ENCODE measurements around the gene C1orf232. TPM values are rescaled to one million over a fixed set of nuclear protein-coding genes. Genes with fewer than 3 reads are reported as not detected.
A peak's percentile ranks its signal among the peaks of the same experiment; 100 is the strongest.

Gene C1orf232
- total and polyA plus RNA-seq, 9 of the 15 experiments (the other 6 are each of a cell fraction or from before 2014, with no cell fraction given), result not detected

GRCh38 chr1:26197813-26198212 is 29.1 kb upstream of the C1orf232 start:
- no peaks in the 10 kb centered on the region for H3K36me3 ChIP-seq (ENCODE audit: control insufficient read depth, insufficient read depth, low read length)
- CTCF ChIA-PET (ENCODE audit: low intra/inter-chr PET ratio), result no interaction called here
- no peaks in the 10 kb centered on the region for H3K9me1 ChIP-seq (ENCODE audit: control insufficient read depth, insufficient read depth, low read length)
- no peaks in the 10 kb centered on the region for H3K79me2 ChIP-seq (ENCODE audit: control insufficient read depth, insufficient read depth, low read length)
- H3K27ac ChIP-seq (ENCODE audit: extremely low read depth, low read depth, low read length), result no peak overlapping the region
- no peak overlapping the region for H3K9ac ChIP-seq (ENCODE audit: insufficient read depth in 1 of 2, low read depth in 2 of 2, low read length in 2 of 2)
- H3K4me3 ChIP-seq, result no peak overlapping the region
- no peak overlapping the region for H3K4me2 ChIP-seq (ENCODE audit: insufficient read depth, low read length)
- no peak overlapping the region for H2AFZ ChIP-seq (ENCODE audit: low read depth, low read length)
- ATAC-seq, result no peak
- H3K27me3 ChIP-seq (ENCODE audit: control insufficient read depth in 2 of 2, insufficient read depth in 2 of 2, low read length in 2 of 2), result no peaks in the 10 kb centered on the region
- intact Hi-C loops (cut with micrococcal nuclease), result no loop called here
- POLR2A ChIA-PET, result interaction anchor here (0.6 to 0.7 kb wide), 2 partner anchors 181 to 302 kb away, joined by 3 read pairs; no protein-coding TSS in a partner anchor
- no TSS peak for BruUV-seq (replicated peaks)
- peaks cover 23 to 30% of the 10 kb centered on the region in 2 experiments for H3K4me1 ChIP-seq (replicated peaks in 1 of 2; ENCODE audit: control insufficient read depth in 2 of 2, insufficient read depth in 2 of 2, low read length in 2 of 2)
- no peak for FAIRE-seq
- H3K9me3 ChIP-seq (replicated peaks; ENCODE audit: control insufficient read depth, insufficient read depth, low read depth, low read length), result no peaks in the 10 kb centered on the region
- TF ChIP-seq GABPB2 (CRISPR knock-in tag; conservative IDR thresholded peaks at IDR 0.05) (no peak), PRDM10 (IDR thresholded peaks at IDR 0.05; ENCODE audit: partially characterized antibody) (peak; percentile 30), ZBTB5 (IDR thresholded peaks at IDR 0.05) (no peak)
- TF ChIP-seq, protein P1, sequence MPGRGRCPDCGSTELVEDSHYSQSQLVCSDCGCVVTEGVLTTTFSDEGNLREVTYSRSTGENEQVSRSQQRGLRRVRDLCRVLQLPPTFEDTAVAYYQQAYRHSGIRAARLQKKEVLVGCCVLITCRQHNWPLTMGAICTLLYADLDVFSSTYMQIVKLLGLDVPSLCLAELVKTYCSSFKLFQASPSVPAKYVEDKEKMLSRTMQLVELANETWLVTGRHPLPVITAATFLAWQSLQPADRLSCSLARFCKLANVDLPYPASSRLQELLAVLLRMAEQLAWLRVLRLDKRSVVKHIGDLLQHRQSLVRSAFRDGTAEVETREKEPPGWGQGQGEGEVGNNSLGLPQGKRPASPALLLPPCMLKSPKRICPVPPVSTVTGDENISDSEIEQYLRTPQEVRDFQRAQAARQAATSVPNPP (IDR thresholded peaks at IDR 0.05; ENCODE audit: borderline replicate concordance, insufficient read depth, insufficient read length), result no peak
- H4K20me1 ChIP-seq (replicated peaks; ENCODE audit: control insufficient read depth, insufficient read depth, low read length), result no peaks in the 10 kb centered on the region
- DNase-seq (ENCODE audit: extremely low read depth in 1 of 4, low spot score in 3 of 4), result no peak
- in situ Hi-C loops (cut with MboI), result no loop called here
- WGBS (ENCODE audit: insufficient coverage, low coverage, missing lambda C conversion rate), result 54% methylated on average over 11 of the region's 11 CpGs
